HPDE6-E6E7 (cell line): ENCODE data around the gene TMEM240.

Source experiments
- DNase-seq: peaks from one replicate; pipeline ENCODE4 v3.0.0; 2011; ENCODE audit warnings: missing footprints; ENCODE audit errors: extremely low spot score

The TMEM240 gene

GRCh38 chr1:1540090-1540817 lies at the start of gene TMEM240:
TSS of gene TMEM240 (minus strand) at chr1:1540624. CDS start at chr1:1540346, 278 bp downstream.
- DNase-seq = no peak

- no peak for DNase-seq
Measured at GRCh38 chr1:1583347-1584010, 43.1 kb upstream of the TMEM240 start.

GRCh38 chr1:1582585-1583346 lies 42.3 kb upstream of the TMEM240 start:
- DNase-seq = no peak

- no peak for DNase-seq
Measured at GRCh38 chr1:1578371-1578940, 38.0 kb upstream of the TMEM240 start.

- no peak for DNase-seq
Measured at GRCh38 chr1:1577367-1578011, 37.1 kb upstream of the TMEM240 start.

GRCh38 chr1:1574721-1575537 lies 34.5 kb upstream of the TMEM240 start, which contains the start of gene SSU72:
TSS of gene SSU72 (minus strand) at chr1:1574863. CDS start at chr1:1574557, 306 bp downstream.
- peak; percentile 81 for DNase-seq

GRCh38 chr1:1573843-1574720 lies 33.7 kb upstream of the TMEM240 start:
- DNase-seq = peak; percentile 61

- DNase-seq = no peak
Measured at GRCh38 chr1:1569341-1569740, 28.9 kb upstream of the TMEM240 start.

- DNase-seq = no peak
Measured at GRCh38 chr1:1567891-1568291, 27.5 kb upstream of the TMEM240 start.

GRCh38 chr1:1567152-1567875 lies 26.9 kb upstream of the TMEM240 start:
- DNase-seq = no peak

- no peak for DNase-seq
Measured at GRCh38 chr1:1565340-1565739, 24.9 kb upstream of the TMEM240 start.

- DNase-seq = no peak
Measured at GRCh38 chr1:1564268-1564667, 23.8 kb upstream of the TMEM240 start.

GRCh38 chr1:1563688-1564087 lies 23.3 kb upstream of the TMEM240 start:
- DNase-seq = no peak

- DNase-seq = no peak
Measured at GRCh38 chr1:1562556-1563195, 22.3 kb upstream of the TMEM240 start.

GRCh38 chr1:1561801-1562470 lies 21.5 kb upstream of the TMEM240 start:
- no peak for DNase-seq

GRCh38 chr1:1560178-1560577 lies 19.8 kb upstream of the TMEM240 start:
- DNase-seq = no peak

- no peak for DNase-seq
Measured at GRCh38 chr1:1559066-1559465, 18.6 kb upstream of the TMEM240 start.

GRCh38 chr1:1558591-1558990 lies 18.2 kb upstream of the TMEM240 start:
- DNase-seq = no peak
